Measurements from ENCODE around the gene SHC3.
"Not testable (repeated sequence)": the region's sequence is repeated elsewhere in the genome, so short reads cannot be mapped to it uniquely, and the experiment has no call there.

Gene SHC3, protein sequence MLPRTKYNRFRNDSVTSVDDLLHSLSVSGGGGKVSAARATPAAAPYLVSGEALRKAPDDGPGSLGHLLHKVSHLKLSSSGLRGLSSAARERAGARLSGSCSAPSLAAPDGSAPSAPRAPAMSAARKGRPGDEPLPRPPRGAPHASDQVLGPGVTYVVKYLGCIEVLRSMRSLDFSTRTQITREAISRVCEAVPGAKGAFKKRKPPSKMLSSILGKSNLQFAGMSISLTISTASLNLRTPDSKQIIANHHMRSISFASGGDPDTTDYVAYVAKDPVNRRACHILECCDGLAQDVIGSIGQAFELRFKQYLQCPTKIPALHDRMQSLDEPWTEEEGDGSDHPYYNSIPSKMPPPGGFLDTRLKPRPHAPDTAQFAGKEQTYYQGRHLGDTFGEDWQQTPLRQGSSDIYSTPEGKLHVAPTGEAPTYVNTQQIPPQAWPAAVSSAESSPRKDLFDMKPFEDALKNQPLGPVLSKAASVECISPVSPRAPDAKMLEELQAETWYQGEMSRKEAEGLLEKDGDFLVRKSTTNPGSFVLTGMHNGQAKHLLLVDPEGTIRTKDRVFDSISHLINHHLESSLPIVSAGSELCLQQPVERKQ

DNA sequence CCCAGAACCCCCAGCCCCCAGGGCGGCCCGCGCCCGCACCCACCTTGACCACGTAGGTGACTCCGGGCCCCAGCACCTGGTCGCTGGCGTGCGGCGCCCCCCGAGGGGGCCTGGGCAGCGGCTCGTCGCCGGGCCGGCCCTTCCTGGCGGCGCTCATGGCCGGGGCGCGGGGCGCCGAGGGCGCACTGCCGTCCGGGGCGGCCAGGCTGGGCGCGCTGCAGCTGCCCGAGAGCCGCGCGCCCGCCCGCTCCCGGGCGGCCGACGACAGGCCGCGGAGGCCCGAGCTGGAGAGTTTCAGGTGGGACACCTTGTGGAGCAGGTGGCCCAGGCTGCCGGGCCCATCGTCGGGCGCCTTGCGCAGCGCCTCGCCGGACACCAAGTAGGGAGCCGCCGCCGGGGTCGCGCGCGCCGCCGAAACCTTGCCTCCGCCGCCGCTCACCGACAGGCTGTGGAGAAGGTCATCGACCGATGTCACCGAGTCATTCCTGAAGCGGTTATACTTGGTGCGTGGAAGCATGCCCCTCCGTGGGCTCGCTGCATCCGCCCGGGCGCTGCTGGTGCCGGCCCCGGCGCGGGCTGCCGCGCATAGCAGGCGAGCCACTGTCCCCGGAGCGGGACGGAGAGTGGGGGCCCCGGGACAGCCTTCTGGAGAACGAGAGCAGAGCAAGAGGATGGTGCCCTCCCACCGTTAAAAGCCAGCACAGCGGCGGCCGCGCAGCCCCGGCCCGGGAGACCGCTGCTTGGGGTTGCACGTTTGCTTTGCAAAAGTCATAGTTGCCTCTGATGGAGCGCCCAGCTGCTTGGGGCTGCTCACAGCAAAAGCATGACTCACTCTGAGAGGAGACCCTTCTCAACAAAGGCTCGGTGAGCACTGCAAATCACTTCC, at the start of gene SHC3:
SHC3 (minus strand) TSS at position 875 of the 886 bp plus-strand sequence; CDS start at position 517, 358 bp downstream.
- DNase-seq = no peak

DNA sequence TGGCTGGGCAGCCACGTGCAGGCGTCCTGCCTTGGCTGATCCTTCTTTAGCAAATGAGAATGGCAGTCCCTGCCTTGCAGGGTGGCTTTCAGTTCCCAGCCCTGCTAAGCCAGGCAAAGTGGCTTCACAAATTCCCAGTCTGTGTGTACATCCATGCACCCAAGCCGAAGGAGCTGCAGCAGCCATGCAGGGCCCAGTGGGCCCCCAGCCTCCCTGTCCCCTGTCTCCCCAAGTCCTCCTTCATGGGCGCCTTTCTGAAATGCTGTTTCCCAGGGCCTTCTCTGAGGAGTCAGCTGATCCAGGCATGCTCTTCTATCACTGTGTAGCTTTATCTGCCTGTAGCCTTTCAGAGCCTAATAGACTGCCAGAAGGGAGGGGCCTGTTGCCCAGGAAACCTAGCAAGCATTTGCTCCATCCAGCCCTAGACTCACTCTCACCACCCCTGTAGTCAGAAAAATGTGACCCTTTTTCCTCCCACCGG, 47.4 kb upstream of the SHC3 start:
- DNase-seq = no peak

DNA sequence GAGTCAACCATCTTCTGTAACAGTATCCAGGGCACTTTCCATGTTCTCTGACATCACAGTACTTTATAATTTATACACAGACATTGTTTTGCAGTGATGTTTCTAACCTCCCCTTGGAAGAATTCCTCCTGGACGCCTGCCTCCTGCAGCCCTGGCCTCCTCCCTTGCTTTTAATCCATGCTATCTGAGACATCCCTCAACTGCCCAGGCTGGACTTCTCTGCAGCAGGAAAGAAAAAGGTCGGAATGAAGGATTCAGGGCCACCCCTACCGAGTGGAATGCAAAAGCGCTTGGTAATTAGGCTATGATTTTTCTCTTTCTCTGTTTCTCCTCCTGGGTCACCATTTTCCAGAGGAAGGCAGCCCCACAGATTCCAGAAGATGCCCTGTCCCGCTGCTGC, 47.0 kb upstream of the SHC3 start:
- DNase-seq = no peak

DNA sequence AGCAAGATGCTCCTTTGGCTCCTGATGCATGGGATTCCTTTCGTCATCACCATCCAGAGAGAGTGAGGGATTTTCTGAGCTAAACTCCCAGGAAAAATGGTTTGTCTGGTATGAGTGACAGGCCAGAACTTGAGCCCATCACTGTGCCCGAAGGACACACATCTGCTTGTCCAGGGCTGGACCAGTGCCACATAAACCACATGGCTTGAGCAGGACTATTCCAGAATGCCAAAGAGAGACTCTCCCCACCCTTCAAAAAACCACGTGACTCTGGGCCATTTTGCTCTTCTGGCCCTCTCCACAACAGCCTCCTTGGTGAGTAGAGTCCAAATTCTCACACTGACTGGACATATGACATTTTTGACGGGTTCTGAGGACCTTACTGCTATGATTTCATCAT, 46.4 kb upstream of the SHC3 start:
- DNase-seq = no peak

DNA sequence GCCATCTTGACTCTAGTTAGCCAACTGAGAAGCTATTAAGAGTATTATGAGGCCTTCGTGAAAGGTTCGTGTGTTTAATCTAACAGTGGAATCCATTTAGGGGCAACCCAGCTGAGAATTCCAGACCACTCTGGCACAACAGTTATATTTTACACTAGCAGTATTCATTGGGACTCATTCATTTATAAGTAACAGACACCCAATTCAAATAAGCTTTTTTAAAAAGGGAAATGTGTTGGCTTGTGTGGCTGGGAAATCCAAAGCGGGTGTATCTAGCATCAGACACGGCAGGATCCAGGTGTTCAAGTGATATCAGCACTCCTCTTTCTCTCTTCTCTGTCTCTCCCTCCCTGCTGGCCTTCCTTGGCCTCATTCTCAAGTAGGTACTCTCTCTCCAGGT, 46.0 kb upstream of the SHC3 start:
- DNase-seq = no peak

DNA sequence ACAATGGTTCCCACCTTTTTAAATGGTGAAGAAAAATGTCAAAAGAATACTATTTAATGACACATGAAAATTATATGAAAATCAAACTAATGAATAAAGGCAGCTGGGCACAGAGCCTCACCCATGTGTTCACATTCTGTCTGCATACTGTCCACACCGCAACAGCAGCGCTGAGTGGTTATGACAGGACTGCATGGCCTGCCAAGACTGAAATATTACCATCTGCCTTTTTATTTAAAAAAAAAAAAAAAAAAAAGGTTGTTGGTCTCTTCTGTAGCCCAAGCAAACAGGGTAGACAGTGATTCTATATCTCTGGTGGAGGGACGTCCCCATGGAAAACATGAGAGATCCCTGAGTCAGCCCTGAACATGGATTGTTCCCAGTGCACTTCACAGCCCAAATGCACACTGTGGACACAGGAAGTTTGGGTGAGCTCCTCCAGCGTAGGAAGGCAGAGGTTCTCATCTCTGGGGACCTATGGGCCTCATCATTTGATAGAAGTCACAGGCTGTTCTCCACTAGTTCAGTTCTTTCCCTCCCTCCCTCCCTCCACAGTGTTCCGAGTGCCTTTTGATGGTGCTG, 44.9 kb upstream of the SHC3 start:
- no peak for DNase-seq

DNA sequence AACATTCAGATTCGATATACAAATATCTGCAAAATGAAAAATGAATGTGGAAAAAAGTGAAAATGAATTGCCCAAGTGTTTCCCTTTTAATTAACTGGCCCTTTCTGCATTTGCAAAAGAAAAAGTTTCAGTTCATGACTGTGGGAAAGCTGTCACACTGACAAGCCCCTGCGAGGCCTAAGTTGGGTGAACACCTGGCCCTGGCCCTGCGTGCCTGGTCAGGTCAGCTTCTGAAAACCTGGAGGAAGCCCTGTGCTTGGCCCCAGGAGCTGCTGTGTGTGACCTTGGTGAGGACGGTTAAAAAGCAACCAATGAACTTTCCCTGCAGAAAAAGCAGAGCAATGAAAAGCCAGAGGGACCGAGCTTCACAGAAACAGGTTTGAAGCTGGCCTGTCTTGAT, 41.0 kb upstream of the SHC3 start:
- DNase-seq = no peak

DNA sequence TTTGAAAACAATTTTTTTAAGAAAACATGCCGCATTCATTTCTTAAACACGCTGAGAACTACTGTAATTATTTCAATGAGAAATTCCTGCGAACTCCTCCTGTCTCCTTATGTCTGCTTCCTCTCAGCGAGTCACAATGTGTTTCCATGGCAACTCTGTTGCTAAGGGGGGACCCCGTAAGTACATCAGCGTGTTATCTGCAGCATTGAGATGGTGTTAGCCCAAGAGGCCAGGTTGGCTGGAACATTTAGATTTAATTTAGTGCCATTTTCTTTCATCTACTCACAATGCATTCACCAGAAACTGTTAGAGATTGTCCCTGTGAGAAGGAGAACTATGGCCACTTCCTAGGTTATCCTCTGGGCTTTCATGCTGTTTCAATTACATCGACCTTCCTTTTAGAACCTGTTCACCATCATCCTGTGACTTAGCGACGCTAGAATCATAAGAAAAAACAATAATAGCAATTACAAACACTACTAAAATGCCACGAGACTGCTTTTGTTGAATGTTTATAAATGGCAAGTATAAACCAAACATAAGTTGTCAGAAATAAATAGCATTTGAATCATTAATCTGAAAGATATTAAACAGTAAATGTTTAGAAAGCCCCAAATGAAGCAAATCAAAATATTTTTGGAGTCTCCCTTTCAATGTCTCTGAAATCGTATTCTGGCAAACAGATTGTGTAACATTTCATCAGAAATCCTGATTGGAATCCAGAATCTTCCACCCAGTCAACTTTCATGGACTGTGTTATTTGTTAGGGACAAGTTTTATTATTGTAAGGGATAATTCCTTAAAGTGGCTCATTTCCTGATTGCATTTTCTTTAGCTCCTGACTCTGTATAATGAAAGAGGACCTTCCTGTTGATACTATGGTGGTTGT, 39.7 kb upstream of the SHC3 start:
- no peak for DNase-seq

DNA sequence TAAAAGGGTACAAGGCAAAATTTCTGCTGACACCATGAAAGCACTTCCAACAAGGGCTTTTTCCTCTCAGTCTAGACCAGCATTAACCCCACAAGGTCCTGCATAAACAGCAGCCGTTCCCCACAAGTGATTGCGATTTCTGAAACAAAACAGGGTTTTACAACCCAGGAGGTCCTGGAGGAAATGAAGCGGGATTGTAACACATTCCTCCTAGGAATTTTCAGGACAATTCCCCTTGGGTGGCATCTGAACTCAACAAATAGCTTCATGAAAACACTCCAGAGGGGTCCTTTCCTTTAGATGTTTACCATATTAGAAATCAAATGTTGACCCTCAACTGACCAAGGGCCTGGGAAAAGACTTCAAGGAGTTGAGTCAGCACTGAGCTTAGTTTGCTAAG, 36.7 kb upstream of the SHC3 start:
- no peak for DNase-seq

DNA sequence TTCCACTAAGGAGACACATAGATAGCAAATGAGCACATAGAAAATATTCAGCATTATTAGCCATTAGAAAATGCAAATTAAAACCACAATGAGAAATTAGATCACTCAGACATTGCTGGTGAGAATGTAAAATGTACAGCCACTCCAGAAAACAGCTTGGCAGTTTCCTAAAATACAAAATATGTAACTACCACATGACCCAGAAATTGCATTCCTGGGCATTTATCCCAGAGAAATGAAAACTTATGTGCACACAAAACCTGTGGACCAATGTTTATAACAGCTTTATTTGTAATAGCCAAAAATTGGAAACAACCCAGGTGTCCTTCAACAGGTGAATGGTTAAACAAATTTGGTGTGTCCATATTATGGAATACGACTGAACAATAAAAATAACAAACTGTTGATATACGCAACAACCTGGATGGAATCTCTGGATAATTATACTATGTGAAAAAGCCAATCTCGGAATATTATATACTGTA, 34.8 kb upstream of the SHC3 start:
- DNase-seq = no peak

DNA sequence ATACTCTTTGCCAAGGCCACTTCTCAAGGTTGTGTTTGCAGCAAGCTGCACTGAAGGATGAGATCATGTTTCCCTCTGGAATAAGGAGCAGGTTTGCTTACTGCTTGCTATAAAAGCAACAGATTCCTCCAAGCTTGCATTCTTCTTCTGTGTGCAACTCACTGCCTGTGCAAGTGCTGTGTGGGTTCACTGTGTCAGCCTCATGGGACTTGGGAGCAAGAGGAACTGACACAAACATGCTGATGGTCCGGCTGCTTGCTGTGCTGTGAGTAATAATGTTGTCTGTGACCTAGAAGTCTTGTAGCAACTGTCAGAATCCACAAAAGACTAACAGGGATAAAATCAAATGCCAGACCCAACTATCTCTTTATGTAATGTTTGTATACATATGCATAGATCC, 33.6 kb upstream of the SHC3 start:
- DNase-seq = no peak

DNA sequence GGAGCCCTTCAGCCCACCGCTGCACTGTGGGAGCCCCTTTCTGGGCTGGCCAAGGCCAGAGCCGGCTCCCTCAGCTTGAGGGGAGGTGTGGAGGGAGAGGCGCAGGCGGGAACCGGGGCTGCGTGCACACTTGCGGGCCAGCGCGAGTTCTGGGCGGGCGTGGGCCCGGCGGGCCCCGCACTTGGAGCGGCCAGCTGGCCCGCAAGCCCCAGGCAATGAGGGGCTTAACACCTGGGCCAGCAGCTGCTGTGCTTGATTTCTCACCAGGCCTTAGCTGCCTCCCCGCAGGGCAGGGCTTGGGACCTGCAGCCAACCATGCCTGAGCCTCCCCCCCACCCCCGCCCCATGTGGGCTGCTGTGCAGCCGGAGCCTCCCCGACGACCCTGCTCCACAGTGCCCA, 30.7 kb upstream of the SHC3 start:
- not testable (repeated sequence) for DNase-seq

DNA sequence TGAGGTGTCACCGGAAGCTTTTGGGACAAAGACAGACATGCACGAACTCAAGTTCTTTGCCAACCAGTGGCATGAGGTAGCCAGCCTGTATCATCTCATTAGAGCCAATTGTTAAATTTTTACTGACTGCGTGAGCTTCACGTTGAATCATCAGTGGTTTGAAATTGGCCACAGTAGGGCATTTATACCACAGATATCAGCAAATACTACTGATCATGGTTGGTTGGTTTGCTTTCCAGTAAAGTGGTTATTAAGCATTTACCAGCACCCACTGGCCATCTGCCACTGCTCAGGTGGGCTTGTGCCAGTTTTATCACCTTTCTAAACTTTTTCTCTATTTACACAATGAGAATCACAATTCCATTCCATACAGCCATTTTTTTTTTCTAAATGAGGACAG, 28.4 kb upstream of the SHC3 start:
- DNase-seq = no peak

DNA sequence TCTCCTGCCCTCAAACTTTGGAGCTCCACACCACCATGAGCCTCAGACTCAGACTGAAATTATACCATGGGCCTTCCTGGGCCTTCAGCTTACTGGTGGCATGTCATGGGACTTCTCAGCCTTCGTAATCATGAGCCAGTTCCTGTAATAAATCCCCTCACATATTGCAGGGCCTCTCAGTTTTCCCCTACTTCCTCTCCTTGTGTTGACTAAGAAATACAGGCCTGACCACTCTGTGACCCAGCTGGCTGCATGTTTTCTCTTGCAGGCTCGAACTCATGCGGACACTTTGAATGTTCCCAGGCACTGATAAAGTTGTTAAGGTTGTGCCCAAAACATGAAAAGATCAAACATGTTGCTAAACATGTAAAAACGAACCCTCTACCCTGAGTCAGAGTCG, 26.2 kb upstream of the SHC3 start:
- no peak for DNase-seq

DNA sequence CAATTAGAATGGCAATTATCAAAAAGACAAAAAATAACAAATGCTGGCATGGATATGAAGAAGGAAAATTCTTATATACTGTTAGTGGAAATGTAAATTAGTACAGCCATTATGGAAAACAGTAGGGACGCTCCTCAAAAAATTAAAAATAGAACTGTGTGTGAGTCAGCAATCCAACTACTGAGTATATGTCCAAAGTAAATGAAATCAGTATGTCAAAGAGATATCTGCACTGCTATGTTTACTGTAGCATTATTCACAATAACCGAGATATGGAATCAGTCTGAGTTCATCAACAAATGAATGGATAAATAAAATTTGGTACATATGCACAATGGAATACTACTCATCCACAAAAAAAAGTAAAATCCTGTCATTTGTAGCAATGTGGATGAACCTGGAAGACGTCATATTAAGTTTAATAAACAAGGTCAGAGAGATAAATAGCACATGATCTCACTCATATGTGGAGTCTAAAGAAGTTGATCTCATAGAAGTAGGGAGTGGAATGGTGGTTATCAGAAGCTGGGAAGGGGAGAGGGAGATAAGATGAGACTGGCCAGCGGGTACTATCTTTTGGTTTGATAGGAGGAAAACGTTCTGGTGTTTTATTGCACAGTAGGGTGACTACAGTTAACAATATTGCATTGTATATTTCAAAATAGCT, 16.6 kb upstream of the SHC3 start:
- no peak for DNase-seq

DNA sequence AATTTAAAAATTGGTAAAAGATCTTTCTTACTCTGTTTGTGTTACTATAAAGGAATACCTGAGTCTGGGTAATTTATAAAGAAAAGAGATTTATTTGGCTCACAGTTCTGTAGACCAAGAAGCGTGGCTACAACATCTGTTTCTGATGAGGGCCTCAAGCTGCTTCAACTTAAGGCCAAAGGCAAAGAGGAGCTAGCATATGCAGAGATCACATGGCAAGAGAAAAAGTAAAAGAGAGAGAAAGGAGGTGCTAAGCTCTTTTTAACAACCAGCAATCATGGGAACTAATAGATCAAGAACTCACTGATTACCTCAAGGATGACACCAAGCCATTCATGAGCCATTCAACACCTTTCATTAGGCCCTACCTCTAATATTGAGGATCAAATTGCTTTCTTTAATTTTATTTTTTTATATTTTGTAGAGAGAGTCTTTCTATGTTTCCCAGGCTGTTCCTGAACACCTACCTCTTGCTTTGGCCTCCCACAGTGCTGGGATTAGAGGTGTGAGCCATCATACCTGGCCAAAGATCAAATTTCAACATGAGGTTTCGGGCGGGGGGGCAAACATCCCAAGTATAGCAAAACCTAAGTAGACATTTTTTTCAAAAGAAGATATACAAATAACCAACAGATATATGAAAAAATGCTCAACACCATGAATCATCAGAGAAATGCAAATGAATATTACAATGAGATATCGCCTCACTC, 16.0 kb upstream of the SHC3 start:
- DNase-seq = no peak

DNA sequence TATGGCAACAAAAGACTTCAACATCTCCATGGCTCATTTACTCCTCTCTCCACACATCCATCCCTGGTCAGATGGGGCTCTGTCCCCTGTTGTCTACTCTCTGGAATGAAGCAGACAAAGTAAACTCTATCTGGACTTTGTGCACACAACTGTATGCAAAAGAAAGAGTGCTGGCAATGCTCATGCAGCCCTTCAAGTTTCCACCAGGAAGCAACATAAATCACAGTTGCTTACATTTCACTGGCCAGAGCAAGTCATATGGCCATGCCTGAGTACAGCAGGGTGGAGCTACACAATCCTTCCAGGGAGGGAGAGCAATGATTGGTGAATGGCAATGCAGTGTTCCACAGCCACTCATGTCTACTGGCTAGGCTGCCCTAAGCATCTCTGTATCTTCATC, 12.4 kb upstream of the SHC3 start:
- DNase-seq = no peak

DNA sequence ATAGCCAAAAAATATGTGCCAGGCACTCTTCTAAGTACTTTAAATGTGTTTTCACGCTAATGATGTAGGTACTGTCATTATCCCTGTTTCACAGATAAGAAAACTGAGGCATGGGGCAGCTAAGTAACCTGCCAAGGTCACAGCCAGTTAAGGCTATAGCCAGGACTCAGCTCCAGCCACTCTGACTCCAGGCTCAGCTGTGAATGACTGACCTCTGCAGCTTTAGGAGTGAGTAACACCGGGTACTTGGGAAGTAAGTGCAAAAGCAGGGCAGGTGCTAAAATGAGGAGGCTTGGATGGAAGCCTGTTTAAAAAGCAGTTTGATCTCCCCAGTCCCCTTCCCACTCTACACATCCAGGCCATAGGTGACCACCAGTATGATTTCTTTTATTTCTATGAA, 10.6 kb upstream of the SHC3 start:
- DNase-seq = no peak

DNA sequence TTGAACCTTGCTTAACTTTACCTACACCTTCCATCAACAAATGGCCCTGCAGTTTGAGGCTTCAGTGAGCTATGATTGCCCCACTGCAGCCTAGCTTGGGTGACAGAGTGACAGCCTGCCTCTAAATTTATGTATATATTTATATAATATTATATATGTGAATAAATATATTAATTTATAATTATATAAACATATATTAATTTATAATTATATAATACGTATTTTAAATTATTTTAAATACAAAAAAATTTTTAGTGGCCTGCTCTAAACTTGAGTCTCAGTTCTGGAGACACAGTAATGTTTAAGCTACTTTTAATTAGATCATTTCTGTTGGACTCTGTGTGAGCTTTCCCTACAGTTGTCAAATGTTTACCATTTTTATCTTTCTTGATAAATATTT, 9.3 kb upstream of the SHC3 start:
- no peak for DNase-seq

DNA sequence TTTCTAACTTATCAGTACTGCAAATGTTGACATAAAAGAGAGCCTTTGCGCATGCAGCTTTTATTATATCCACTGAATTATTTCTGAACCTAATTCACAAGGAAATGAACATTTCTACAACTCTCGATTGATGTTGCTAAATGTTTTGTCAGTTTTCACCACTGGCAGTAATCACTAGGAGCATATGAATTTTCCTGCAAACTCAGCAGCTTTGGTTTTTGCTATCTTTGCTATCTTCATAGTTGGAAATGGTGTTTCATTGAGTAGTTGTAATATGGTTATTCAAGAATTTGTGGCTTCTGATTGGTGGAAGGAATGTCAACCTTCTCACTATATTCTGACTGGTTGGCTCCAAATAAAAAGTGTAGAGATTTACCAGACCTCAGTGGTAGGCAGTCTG, 8.9 kb upstream of the SHC3 start:
- no peak for DNase-seq

DNA sequence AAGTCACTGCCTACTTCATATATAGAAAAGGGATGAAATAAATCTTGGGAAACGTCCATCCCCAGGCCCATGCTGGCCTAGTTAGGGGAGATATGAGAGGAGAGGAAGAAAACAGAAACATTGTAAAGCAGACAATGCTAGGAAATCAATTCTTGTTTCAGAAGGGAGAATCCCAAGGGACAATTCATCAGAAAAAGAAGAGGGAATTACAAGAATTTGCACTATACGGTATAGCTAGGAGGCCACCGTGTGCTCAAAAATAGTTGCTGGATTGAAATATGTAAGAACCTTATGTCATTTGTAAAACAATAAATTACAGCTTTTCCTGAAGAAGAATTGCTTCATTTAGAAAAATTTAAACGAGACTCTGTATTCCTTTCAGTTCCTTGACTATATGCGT, 8.3 kb upstream of the SHC3 start:
- DNase-seq = no peak
